ENCODE measurements around the gene ADCY5.

DNA sequence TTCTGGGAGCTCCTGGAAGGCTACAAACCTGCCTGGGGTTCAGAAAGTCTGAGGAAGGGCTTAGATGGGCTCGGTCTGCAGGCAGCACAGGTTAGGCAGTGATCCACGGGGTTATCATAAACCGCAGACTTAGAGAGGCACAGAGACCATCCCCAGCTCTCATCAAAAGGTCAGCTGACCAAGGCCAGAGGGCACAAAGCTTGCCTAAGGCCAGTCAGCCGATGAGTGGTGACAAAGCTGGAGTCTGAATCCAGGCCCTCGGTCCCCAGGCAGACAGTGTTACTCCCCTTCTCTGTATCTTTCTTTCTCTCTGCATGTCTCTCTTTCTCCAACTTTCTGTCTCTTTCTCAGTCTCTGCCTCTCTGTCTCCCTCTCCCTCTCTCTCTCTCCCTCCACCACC is 56.5 kb downstream of the ADCY5 start:
- TF ChIP-seq, protein P1, sequence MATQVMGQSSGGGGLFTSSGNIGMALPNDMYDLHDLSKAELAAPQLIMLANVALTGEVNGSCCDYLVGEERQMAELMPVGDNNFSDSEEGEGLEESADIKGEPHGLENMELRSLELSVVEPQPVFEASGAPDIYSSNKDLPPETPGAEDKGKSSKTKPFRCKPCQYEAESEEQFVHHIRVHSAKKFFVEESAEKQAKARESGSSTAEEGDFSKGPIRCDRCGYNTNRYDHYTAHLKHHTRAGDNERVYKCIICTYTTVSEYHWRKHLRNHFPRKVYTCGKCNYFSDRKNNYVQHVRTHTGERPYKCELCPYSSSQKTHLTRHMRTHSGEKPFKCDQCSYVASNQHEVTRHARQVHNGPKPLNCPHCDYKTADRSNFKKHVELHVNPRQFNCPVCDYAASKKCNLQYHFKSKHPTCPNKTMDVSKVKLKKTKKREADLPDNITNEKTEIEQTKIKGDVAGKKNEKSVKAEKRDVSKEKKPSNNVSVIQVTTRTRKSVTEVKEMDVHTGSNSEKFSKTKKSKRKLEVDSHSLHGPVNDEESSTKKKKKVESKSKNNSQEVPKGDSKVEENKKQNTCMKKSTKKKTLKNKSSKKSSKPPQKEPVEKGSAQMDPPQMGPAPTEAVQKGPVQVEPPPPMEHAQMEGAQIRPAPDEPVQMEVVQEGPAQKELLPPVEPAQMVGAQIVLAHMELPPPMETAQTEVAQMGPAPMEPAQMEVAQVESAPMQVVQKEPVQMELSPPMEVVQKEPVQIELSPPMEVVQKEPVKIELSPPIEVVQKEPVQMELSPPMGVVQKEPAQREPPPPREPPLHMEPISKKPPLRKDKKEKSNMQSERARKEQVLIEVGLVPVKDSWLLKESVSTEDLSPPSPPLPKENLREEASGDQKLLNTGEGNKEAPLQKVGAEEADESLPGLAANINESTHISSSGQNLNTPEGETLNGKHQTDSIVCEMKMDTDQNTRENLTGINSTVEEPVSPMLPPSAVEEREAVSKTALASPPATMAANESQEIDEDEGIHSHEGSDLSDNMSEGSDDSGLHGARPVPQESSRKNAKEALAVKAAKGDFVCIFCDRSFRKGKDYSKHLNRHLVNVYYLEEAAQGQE (IDR thresholded peaks at IDR 0.05; ENCODE audit: insufficient read depth in 1 of 2, low read depth in 2 of 2, low read length in 2 of 2), result no peak
- no peak for TF ChIP-seq SIN3A (IDR thresholded peaks at IDR 0.05; ENCODE audit: borderline replicate concordance, insufficient read depth, low read length)

Data from PFSK-1 (cell line).